KOPT-K1 (cell line): ENCODE results near the gene CHCHD6.

Experiments used
- H3K27ac ChIP-seq: fragments of 200-600 bp; sonication (generic); 2 replicates; pipeline ENCODE4 v1.5.1; 2016; ENCODE audit warnings: antibody characterized with exemption, mild to moderate bottlenecking, low read depth, low read length; ENCODE audit not compliant: poor library complexity, severe bottlenecking
- H3K36me3 ChIP-seq: fragments of 200-600 bp; sonication (generic); 2 replicates; pipeline ENCODE4 v1.5.1; 2017; ENCODE audit warnings: antibody characterized with exemption, mild to moderate bottlenecking, low read length, moderate library complexity; ENCODE audit not compliant: insufficient read depth
- H3K9me3 ChIP-seq: fragments of 200-600 bp; sonication (generic); 2 replicates; pipeline ENCODE4 v1.5.1; 2017; ENCODE audit warnings: antibody characterized with exemption, low read length, mild to moderate bottlenecking; ENCODE audit not compliant: insufficient read depth, poor library complexity, severe bottlenecking

CHCHD6 gene

GRCh38 chr3:126946405-126946804 is 242.4 kb downstream of the CHCHD6 start:
- H3K36me3 ChIP-seq, result no peaks in the 10 kb centered on the region
- H3K27ac ChIP-seq, result no peak overlapping the region

GRCh38 chr3:126947429-126947828 is 243.4 kb downstream of the CHCHD6 start:
- H3K9me3 ChIP-seq, result no peaks in the 10 kb centered on the region
- H3K36me3 ChIP-seq, result no peaks in the 10 kb centered on the region
- H3K27ac ChIP-seq, result no peak overlapping the region

More at GRCh38 chr3:126946405-126946804, 242.4 kb downstream of the CHCHD6 start:
- no peaks in the 10 kb centered on the region for H3K9me3 ChIP-seq

- H3K36me3 ChIP-seq, result no peaks in the 10 kb centered on the region
- H3K27ac ChIP-seq, result no peak overlapping the region
- no peaks in the 10 kb centered on the region for H3K9me3 ChIP-seq
Observed at GRCh38 chr3:126948980-126949535, 245.0 kb downstream of the CHCHD6 start.

GRCh38 chr3:126951561-126951960 is 247.5 kb downstream of the CHCHD6 start:
- Histone ChIP-seq H3K27ac (no peak overlapping the region), H3K9me3 (no peaks in the 10 kb centered on the region), H3K36me3 (no peaks in the 10 kb centered on the region)

GRCh38 chr3:126952261-126952982 is 248.4 kb downstream of the CHCHD6 start:
- Histone ChIP-seq H3K36me3 (no peaks in the 10 kb centered on the region), H3K27ac (no peak overlapping the region), H3K9me3 (no peaks in the 10 kb centered on the region)

GRCh38 chr3:126952983-126953660 is 249.1 kb downstream of the CHCHD6 start:
- no peaks in the 10 kb centered on the region for H3K9me3 ChIP-seq
- no peaks in the 10 kb centered on the region for H3K36me3 ChIP-seq
- no peak overlapping the region for H3K27ac ChIP-seq

GRCh38 chr3:126954141-126954842 is 250.3 kb downstream of the CHCHD6 start:
- Histone ChIP-seq H3K36me3 (no peaks in the 10 kb centered on the region), H3K9me3 (no peaks in the 10 kb centered on the region), H3K27ac (no peak overlapping the region)

GRCh38 chr3:126955004-126955790 is 251.2 kb downstream of the CHCHD6 start:
- H3K27ac ChIP-seq, result no peak overlapping the region
- no peaks in the 10 kb centered on the region for H3K9me3 ChIP-seq
- H3K36me3 ChIP-seq, result no peaks in the 10 kb centered on the region

GRCh38 chr3:126956361-126956760 is 252.3 kb downstream of the CHCHD6 start:
- H3K9me3 ChIP-seq, result no peaks in the 10 kb centered on the region
- H3K36me3 ChIP-seq, result no peaks in the 10 kb centered on the region
- no peak overlapping the region for H3K27ac ChIP-seq

- H3K27ac ChIP-seq, result no peak overlapping the region
- no peaks in the 10 kb centered on the region for H3K36me3 ChIP-seq
- H3K9me3 ChIP-seq, result no peaks in the 10 kb centered on the region
Observed at GRCh38 chr3:126956866-126957650, 253.0 kb downstream of the CHCHD6 start.

GRCh38 chr3:126957776-126958637 is 254.0 kb downstream of the CHCHD6 start:
- Histone ChIP-seq H3K9me3 (no peaks in the 10 kb centered on the region), H3K36me3 (no peaks in the 10 kb centered on the region), H3K27ac (no peak overlapping the region)

- Histone ChIP-seq H3K9me3 (no peaks in the 10 kb centered on the region), H3K27ac (no peak overlapping the region), H3K36me3 (no peaks in the 10 kb centered on the region)
Observed at GRCh38 chr3:126958638-126959085, 254.6 kb downstream of the CHCHD6 start.

- no peak overlapping the region for H3K27ac ChIP-seq
Observed at GRCh38 chr3:126959136-126959920, 255.3 kb downstream of the CHCHD6 start.

More at GRCh38 chr3:126959136-126959920, 255.3 kb downstream of the CHCHD6 start:
- H3K36me3 ChIP-seq, result no peaks in the 10 kb centered on the region
- H3K9me3 ChIP-seq, result no peaks in the 10 kb centered on the region
